DND-41 (cell line): ENCODE measurements around the gene TBC1D14.

Source experiments
- ATAC-seq: fragments of 200-7000 bp; cut with Tn5 transposase; 3 replicates; pipeline ENCODE4 v1.9.1; 2021; ENCODE audit warnings: low read depth; ENCODE audit not compliant: insufficient read depth
- DNase-seq: peaks from one replicate; pipeline ENCODE4 v3.0.0-alpha.2; 2020
- H2AFZ ChIP-seq: 2 replicates; pipeline ENCODE4 v1.6.0; 2012; ENCODE audit warnings: low read depth, low read length
- H3K27ac ChIP-seq: 2 replicates; pipeline ENCODE4 v1.5.1; 2012; ENCODE audit warnings: low read length, inconsistent platforms
- H3K27me3 ChIP-seq: fragments of 200-600 bp; sonication (generic); 2 replicates; pipeline ENCODE4 v1.6.0; 2012; ENCODE audit warnings: low read length, mild to moderate bottlenecking, inconsistent platforms; ENCODE audit not compliant: insufficient read depth, poor library complexity
- H3K36me3 ChIP-seq: 2 replicates; pipeline ENCODE4 v1.5.1; 2012; ENCODE audit warnings: low read length, inconsistent platforms; ENCODE audit not compliant: insufficient read depth
- H3K4me1 ChIP-seq: 2 replicates; pipeline ENCODE4 v1.5.1; 2012; ENCODE audit warnings: mild to moderate bottlenecking, low read length; ENCODE audit not compliant: insufficient read depth
- H3K4me2 ChIP-seq: 2 replicates; pipeline ENCODE4 v1.6.0; 2012; ENCODE audit warnings: mild to moderate bottlenecking, moderate library complexity, low read length, inconsistent platforms; ENCODE audit not compliant: insufficient read depth
- H3K4me3 ChIP-seq, 2 experiments: fragments of 200-600 bp in 1 of 2; shearing (Covaris generic) in 1 of 2; 2 replicates each; pipeline ENCODE4 v1.5.1; 2012 to 2016; ENCODE audit warnings: inconsistent platforms in 2 of 2, low read length in 2 of 2, mild to moderate bottlenecking in 2 of 2, low read depth in 1 of 2, moderate library complexity in 1 of 2
- H3K79me2 ChIP-seq: 2 replicates; pipeline ENCODE4 v1.6.0; 2012; ENCODE audit warnings: low read length, inconsistent platforms; ENCODE audit not compliant: insufficient read depth
- H3K9ac ChIP-seq: 2 replicates; pipeline ENCODE4 v1.6.0; 2012; ENCODE audit warnings: low read depth, mild to moderate bottlenecking, inconsistent platforms, low read length, moderate library complexity
- H3K9me3 ChIP-seq: 2 replicates; pipeline ENCODE4 v1.5.1; 2012; ENCODE audit warnings: low read length, moderate library complexity, mild to moderate bottlenecking, inconsistent platforms; ENCODE audit not compliant: insufficient read depth, severe bottlenecking
- H4K20me1 ChIP-seq: 2 replicates; pipeline ENCODE4 v1.6.0; 2012; ENCODE audit warnings: low read length; ENCODE audit not compliant: insufficient read depth
- EZH2 ChIP-seq: IDR thresholded peaks from 3 replicates; pipeline ENCODE4 v1.6.1; 2012; ENCODE audit warnings: borderline replicate concordance, low read depth, mild to moderate bottlenecking, moderate library complexity, low read length, inconsistent platforms; ENCODE audit not compliant: severe bottlenecking
- TF ChIP-seq, protein P1 (sequence below): IDR thresholded peaks from 2 replicates; pipeline ENCODE4 v1.5.1; 2012; ENCODE audit warnings: borderline replicate concordance, low read length, moderate library complexity, mild to moderate bottlenecking; ENCODE audit not compliant: poor library complexity, severe bottlenecking; ENCODE audit errors: extremely low read depth

TBC1D14 gene

DNA sequence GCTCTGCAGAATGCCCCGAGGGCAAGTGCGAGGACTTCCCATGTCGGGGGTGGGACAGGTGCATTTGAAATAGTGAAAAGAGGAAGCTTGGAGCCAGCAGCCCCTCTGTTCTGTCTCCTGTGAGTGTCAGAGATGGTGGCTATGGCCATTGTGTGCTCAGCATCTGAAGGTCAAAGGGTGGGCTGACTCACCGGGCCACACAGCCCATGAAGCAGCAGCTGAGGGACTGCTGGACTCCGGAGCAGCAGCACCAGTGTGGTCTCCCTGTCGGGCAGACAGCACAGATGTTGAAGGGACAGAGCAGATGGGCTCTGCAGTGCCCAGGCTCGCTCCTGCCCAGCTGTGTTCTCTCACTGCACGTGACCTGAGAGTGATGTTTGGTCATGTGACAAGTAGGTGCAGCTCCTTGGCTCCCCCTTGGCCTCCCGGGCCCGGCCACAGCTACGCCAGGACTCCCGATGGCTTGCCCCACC, 53.5 kb downstream of the TBC1D14 start:
- Histone ChIP-seq H3K9me3 (no peaks in the 10 kb centered on the region), H2AFZ (no peak overlapping the region), H3K79me2 (peaks cover 21% of the 10 kb centered on the region; the same call in 1 of the 2 replicates), H3K27me3 (no peaks in the 10 kb centered on the region), H3K27ac (no peak overlapping the region), H3K4me1 (no peaks in the 10 kb centered on the region), H3K36me3 (peaks cover 12% of the 10 kb centered on the region; the same call in 1 of the 2 replicates), H3K9ac (no peak overlapping the region), H3K4me3 (no peak overlapping the region), H3K4me2 (no peak overlapping the region), H4K20me1 (peaks cover 40% of the 10 kb centered on the region)
- no peak for ATAC-seq
- no peak for DNase-seq
- TF ChIP-seq EZH2, result no peak
- TF ChIP-seq, protein P1, sequence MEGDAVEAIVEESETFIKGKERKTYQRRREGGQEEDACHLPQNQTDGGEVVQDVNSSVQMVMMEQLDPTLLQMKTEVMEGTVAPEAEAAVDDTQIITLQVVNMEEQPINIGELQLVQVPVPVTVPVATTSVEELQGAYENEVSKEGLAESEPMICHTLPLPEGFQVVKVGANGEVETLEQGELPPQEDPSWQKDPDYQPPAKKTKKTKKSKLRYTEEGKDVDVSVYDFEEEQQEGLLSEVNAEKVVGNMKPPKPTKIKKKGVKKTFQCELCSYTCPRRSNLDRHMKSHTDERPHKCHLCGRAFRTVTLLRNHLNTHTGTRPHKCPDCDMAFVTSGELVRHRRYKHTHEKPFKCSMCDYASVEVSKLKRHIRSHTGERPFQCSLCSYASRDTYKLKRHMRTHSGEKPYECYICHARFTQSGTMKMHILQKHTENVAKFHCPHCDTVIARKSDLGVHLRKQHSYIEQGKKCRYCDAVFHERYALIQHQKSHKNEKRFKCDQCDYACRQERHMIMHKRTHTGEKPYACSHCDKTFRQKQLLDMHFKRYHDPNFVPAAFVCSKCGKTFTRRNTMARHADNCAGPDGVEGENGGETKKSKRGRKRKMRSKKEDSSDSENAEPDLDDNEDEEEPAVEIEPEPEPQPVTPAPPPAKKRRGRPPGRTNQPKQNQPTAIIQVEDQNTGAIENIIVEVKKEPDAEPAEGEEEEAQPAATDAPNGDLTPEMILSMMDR, result no peak

DNA sequence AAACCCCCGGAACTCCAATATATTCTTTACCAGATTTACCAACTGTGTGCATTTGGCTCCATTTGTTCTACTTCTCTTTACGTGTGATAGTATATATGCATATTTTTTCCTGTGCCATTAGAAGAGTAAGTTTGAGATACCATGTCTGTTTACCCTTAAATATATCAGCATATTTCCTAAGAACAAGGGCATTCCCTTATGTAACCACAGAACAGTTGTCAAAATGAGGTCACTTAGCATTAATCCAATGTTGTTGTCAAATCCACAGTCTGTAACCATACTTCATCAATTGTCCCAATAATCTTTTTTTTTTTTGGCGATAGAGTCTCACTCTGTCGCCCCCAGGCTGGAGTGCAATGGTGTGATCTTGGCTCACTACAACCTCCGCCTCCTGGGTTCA, 55.2 kb downstream of the TBC1D14 start:
- ATAC-seq (no peak), DNase-seq (no peak)
- Histone ChIP-seq H3K4me2 (no peak overlapping the region), H4K20me1 (peaks cover 39% of the 10 kb centered on the region), H3K27ac (no peak overlapping the region), H3K36me3 (peaks cover 24% of the 10 kb centered on the region; the same call in 1 of the 2 replicates), H3K79me2 (peaks cover 21% of the 10 kb centered on the region; the same call in 1 of the 2 replicates), H3K4me3 (no peak overlapping the region), H2AFZ (no peak overlapping the region), H3K27me3 (no peaks in the 10 kb centered on the region), H3K9ac (no peak overlapping the region), H3K4me1 (no peaks in the 10 kb centered on the region), H3K9me3 (no peaks in the 10 kb centered on the region)
- TF ChIP-seq EZH2, result no peak
- TF ChIP-seq, protein P1, result no peak

DNA sequence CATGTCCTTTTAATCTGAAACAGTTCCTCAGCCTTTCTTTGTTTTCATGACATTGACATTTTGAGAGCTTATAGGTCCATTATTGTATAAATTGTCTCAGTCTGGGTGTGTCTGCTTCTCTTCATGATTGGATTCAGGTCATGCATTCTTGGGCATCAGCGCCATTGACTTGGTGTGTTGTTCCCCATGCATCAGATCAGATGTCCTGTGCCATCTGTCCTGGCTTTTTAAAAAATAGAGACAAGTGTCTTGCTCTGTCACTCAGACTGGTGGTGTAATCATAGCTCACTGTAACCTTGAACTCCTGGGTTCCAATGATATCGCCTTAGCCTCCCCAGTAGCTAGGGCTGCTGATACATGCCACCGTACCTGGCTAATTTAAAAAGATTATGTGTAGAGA, 55.7 kb downstream of the TBC1D14 start:
- H3K4me3 ChIP-seq, result no peak overlapping the region
- H2AFZ ChIP-seq, result no peak overlapping the region
- no peak for DNase-seq
- H3K79me2 ChIP-seq, result peaks cover 21% of the 10 kb centered on the region; the same call in 1 of the 2 replicates
- H3K36me3 ChIP-seq, result peaks cover 29% of the 10 kb centered on the region; the same call in 1 of the 2 replicates
- H3K4me2 ChIP-seq, result no peak overlapping the region
- no peak overlapping the region for H3K9ac ChIP-seq
- no peaks in the 10 kb centered on the region for H3K4me1 ChIP-seq
- H3K9me3 ChIP-seq, result no peaks in the 10 kb centered on the region
- TF ChIP-seq EZH2, result no peak
- TF ChIP-seq, protein P1, result no peak
- H3K27ac ChIP-seq, result no peak overlapping the region
- peaks cover 38% of the 10 kb centered on the region for H4K20me1 ChIP-seq
- ATAC-seq, result no peak
- no peaks in the 10 kb centered on the region for H3K27me3 ChIP-seq
